DMS79 (cell line): Measurements from ENCODE around the gene ATP5IF1.

ENCODE experiments used
- DNase-seq: peaks from one replicate; lab custom pipeline; 2025; lab: John Stamatoyannopoulos, UW

ATP5IF1 gene

GRCh38 chr1:28236656-28237322 is 865 bp downstream of the ATP5IF1 start:
- no peak for DNase-seq

GRCh38 chr1:28239004-28239403 is 3.1 kb downstream of the ATP5IF1 start:
- DNase-seq = no peak

GRCh38 chr1:28240024-28240423 is 4.1 kb downstream of the ATP5IF1 start:
- DNase-seq = no peak

- no peak for DNase-seq
Measured at GRCh38 chr1:28241638-28242241, 5.8 kb downstream of the ATP5IF1 start.

- DNase-seq = no peak
Measured at GRCh38 chr1:28243685-28244311, 7.9 kb downstream of the ATP5IF1 start.

- no peak for DNase-seq
Measured at GRCh38 chr1:28244549-28245251, 8.8 kb downstream of the ATP5IF1 start.

- DNase-seq = no peak
Measured at GRCh38 chr1:28246427-28246832, 10.5 kb downstream of the ATP5IF1 start.

GRCh38 chr1:28247612-28248272 is 11.8 kb downstream of the ATP5IF1 start:
- DNase-seq = no peak

GRCh38 chr1:28248273-28249012 is 12.5 kb downstream of the ATP5IF1 start:
- DNase-seq = peak; percentile 59

GRCh38 chr1:28249013-28249865 is 13.3 kb downstream of the ATP5IF1 start:
- no peak for DNase-seq

- DNase-seq = no peak
Measured at GRCh38 chr1:28249866-28250295, 14.0 kb downstream of the ATP5IF1 start.

GRCh38 chr1:28256197-28256827 is 20.4 kb downstream of the ATP5IF1 start:
- no peak for DNase-seq

- no peak for DNase-seq
Measured at GRCh38 chr1:28257736-28258135, 21.8 kb downstream of the ATP5IF1 start.

GRCh38 chr1:28258628-28259251 is 22.8 kb downstream of the ATP5IF1 start:
- DNase-seq = no peak

GRCh38 chr1:28259252-28259933 is 23.5 kb downstream of the ATP5IF1 start, which contains the start of gene SESN2:
Gene SESN2 (plus strand): TSS chr1:28259518. CDS start chr1:28259848, 330 bp downstream.
- DNase-seq = peak; percentile 95

- peak; percentile 27 for DNase-seq
Measured at GRCh38 chr1:28259934-28260802, 24.2 kb downstream of the ATP5IF1 start.

- no peak for DNase-seq
Measured at GRCh38 chr1:28260803-28261174, 24.9 kb downstream of the ATP5IF1 start.

- no peak for DNase-seq
Measured at GRCh38 chr1:28264897-28265296, 29.0 kb downstream of the ATP5IF1 start.
